Anterior cingulate cortex (tissue), 58 donors: ENCODE results near the gene COL4A3.

Source experiments
- DNase-seq, 58 donors: peaks; one replicate each; lab custom pipeline; 2025; lab: John Stamatoyannopoulos, UW

Gene COL4A3

GRCh38 chr2:227280895-227281294 lies 116.5 kb downstream of the COL4A3 start:
- DNase-seq, result no peak

- no peak for DNase-seq
Observed at GRCh38 chr2:227285741-227286236, 121.4 kb downstream of the COL4A3 start.

- no peak for DNase-seq
Observed at GRCh38 chr2:227287771-227288170, 123.3 kb downstream of the COL4A3 start.

- no peak for DNase-seq
Observed at GRCh38 chr2:227292314-227292713, 127.9 kb downstream of the COL4A3 start.

GRCh38 chr2:227293531-227293930 lies 129.1 kb downstream of the COL4A3 start:
- DNase-seq, result no peak

GRCh38 chr2:227295806-227296205 lies 131.4 kb downstream of the COL4A3 start:
- DNase-seq, result no peak

- DNase-seq, result no peak
Observed at GRCh38 chr2:227296671-227297405, 132.4 kb downstream of the COL4A3 start.

- DNase-seq, result no peak
Observed at GRCh38 chr2:227301523-227301922, 137.1 kb downstream of the COL4A3 start.

- peak in 1 of 58 donors; percentile 2 for DNase-seq
Observed at GRCh38 chr2:227308784-227309183, 144.4 kb downstream of the COL4A3 start.

- no peak for DNase-seq
Observed at GRCh38 chr2:227310756-227311110, 146.3 kb downstream of the COL4A3 start.

GRCh38 chr2:227311861-227312506 lies 147.6 kb downstream of the COL4A3 start:
- DNase-seq, result no peak

- no peak for DNase-seq
Observed at GRCh38 chr2:227312579-227312978, 148.2 kb downstream of the COL4A3 start.

- no peak for DNase-seq
Observed at GRCh38 chr2:227313310-227313709, 148.9 kb downstream of the COL4A3 start.

GRCh38 chr2:227317834-227318233 lies 153.4 kb downstream of the COL4A3 start:
- DNase-seq, result no peak

- peak in 1 of 58 donors; percentile 7 for DNase-seq
Observed at GRCh38 chr2:227320305-227321094, 156.1 kb downstream of the COL4A3 start.

GRCh38 chr2:227322530-227323205 lies 158.2 kb downstream of the COL4A3 start:
- DNase-seq, result no peak

GRCh38 chr2:227323818-227324217 lies 159.4 kb downstream of the COL4A3 start:
- no peak for DNase-seq

GRCh38 chr2:227324642-227324994 lies 160.2 kb downstream of the COL4A3 start:
- DNase-seq, result peak in 16 of 58 donors; percentile 2 to 66 (median 40)

- DNase-seq, result peak; percentile 50 to 94 (median 88)
Observed at GRCh38 chr2:227324995-227325838, 160.8 kb downstream of the COL4A3 start, which contains the start of gene MFF. Gene MFF, plus strand, starts transcription at chr2:227325251. Its CDS starts 5,415 bp downstream, at chr2:227330666.

GRCh38 chr2:227325839-227326195 lies 161.4 kb downstream of the COL4A3 start:
- peak in 30 of 58 donors; percentile 3 to 66 (median 38) for DNase-seq
